HEK293 (cell line): Measurements from ENCODE around the gene CBX5.
A peak's percentile ranks its signal among the peaks of the same experiment; 100 is the strongest.

ENCODE experiments used
- CTCF ChIA-PET: fragments of 350-600 bp; formaldehyde crosslinking; extraction: SDS; loops from one replicate; lab custom pipeline; 2021; ENCODE audit warnings: antibody characterized with exemption; lab: Yijun Ruan, JAX
- POLR2A ChIA-PET: fragments of 300-600 bp; formaldehyde crosslinking; extraction: SDS; loops from one replicate; lab custom pipeline; 2020; ENCODE audit warnings: antibody characterized with exemption, inconsistent platforms; lab: Yijun Ruan, JAX
- H3K27ac ChIP-seq: fragments of 200-500 bp; sonication (Bioruptor generic); 2 replicates; pipeline ENCODE4 v1.5.1; 2014; ENCODE audit warnings: low read depth, low read length, control low read depth, inconsistent platforms; ENCODE audit errors: extremely low read depth
- H3K36me3 ChIP-seq, 2 experiments: fragments of 200-500 bp in 1 of 2; sonication (Bioruptor generic) in 1 of 2; 1 replicate in 1 of 2; 2 replicates in 1 of 2; pipeline ENCODE4 v1.5.1; 2014 to 2017; ENCODE audit warnings: inconsistent platforms in 2 of 2, low read length in 2 of 2; ENCODE audit not compliant: control insufficient read depth in 2 of 2, insufficient read depth in 1 of 2
- H3K4me1 ChIP-seq: fragments of 200-500 bp; sonication (Bioruptor generic); 2 replicates; pipeline ENCODE4 v1.5.1; 2014; ENCODE audit warnings: mild to moderate bottlenecking, low read length, inconsistent platforms; ENCODE audit not compliant: control insufficient read depth, insufficient read depth
- H3K4me3 ChIP-seq: 2 replicates; pipeline ENCODE4 v1.5.1; 2011; ENCODE audit warnings: low read depth, mild to moderate bottlenecking, control low read depth, low read length, moderate library complexity
- H3K9me3 ChIP-seq: fragments of 200-500 bp; sonication (Bioruptor generic); 2 replicates; pipeline ENCODE4 v1.5.1; 2014; ENCODE audit warnings: low read depth, low read length, inconsistent platforms; ENCODE audit not compliant: control insufficient read depth, insufficient read depth
- HIC1 ChIP-seq: fragments of 450-650 bp; formaldehyde crosslinking; IDR thresholded peaks from 2 replicates; pipeline ENCODE4 v1.5.1; 2016; ENCODE audit warnings: missing biosample characterization, missing genetic modification characterization
- IKZF3 ChIP-seq: fragments of 450-650 bp; IDR thresholded peaks from 2 replicates; pipeline ENCODE4 v1.5.0; 2018; ENCODE audit warnings: missing biosample characterization, mild to moderate bottlenecking, missing genetic modification characterization, moderate library complexity
- KLF1 ChIP-seq: fragments of 450-650 bp; formaldehyde crosslinking; IDR thresholded peaks from 2 replicates; pipeline ENCODE4 v1.5.1; 2016; ENCODE audit warnings: missing biosample characterization, missing genetic modification characterization
- KLF8 ChIP-seq: fragments of 450-650 bp; formaldehyde crosslinking; IDR thresholded peaks from 2 replicates; pipeline ENCODE4 v1.5.1; 2016; ENCODE audit warnings: missing biosample characterization, missing genetic modification characterization
- KLF9 ChIP-seq: fragments of 450-650 bp; formaldehyde crosslinking; IDR thresholded peaks from 2 replicates; pipeline ENCODE4 v1.5.1; 2016; ENCODE audit warnings: missing biosample characterization, missing genetic modification characterization, low read depth
- PBX3 ChIP-seq: sonication (generic); formaldehyde crosslinking; IDR thresholded peaks from 2 replicates; pipeline ENCODE4 v1.8.1; 2022; ENCODE audit warnings: mild to moderate bottlenecking, moderate library complexity, missing genetic modification reagents
- SCRT2 ChIP-seq: fragments of 450-650 bp; formaldehyde crosslinking; IDR thresholded peaks from 2 replicates; pipeline ENCODE4 v1.5.1; 2016; ENCODE audit warnings: missing biosample characterization, missing genetic modification characterization
- TCF7L2 ChIP-seq: IDR thresholded peaks from 2 replicates; pipeline ENCODE4 v1.6.1; 2011; ENCODE audit warnings: low read depth, mild to moderate bottlenecking, inconsistent platforms, low read length, moderate library complexity, borderline replicate concordance
- YY2 ChIP-seq: fragments of 450-650 bp; formaldehyde crosslinking; IDR thresholded peaks from 2 replicates; pipeline ENCODE4 v1.5.1; 2016; ENCODE audit warnings: missing biosample characterization, missing genetic modification characterization
- ZBTB10 ChIP-seq: fragments of 450-650 bp; formaldehyde crosslinking; IDR thresholded peaks from 2 replicates; pipeline ENCODE4 v1.5.1; 2016; ENCODE audit warnings: missing biosample characterization, missing genetic modification characterization
- ZBTB7A ChIP-seq: fragments of 450-650 bp; formaldehyde crosslinking; IDR thresholded peaks from 2 replicates; pipeline ENCODE4 v1.5.1; 2016; ENCODE audit warnings: low read depth, missing biosample characterization, missing genetic modification characterization
- ZFP37 ChIP-seq: fragments of 450-650 bp; formaldehyde crosslinking; IDR thresholded peaks from 2 replicates; pipeline ENCODE4 v1.5.1; 2016; ENCODE audit warnings: missing biosample characterization, missing genetic modification characterization
- ZIC2 ChIP-seq: fragments of 450-650 bp; formaldehyde crosslinking; IDR thresholded peaks from 2 replicates; pipeline ENCODE4 v1.5.1; 2016; ENCODE audit warnings: missing biosample characterization, missing genetic modification characterization
- ZNF2 ChIP-seq: fragments of 450-650 bp; formaldehyde crosslinking; IDR thresholded peaks from 2 replicates; pipeline ENCODE4 v1.5.1; 2016; ENCODE audit warnings: missing biosample characterization, missing genetic modification characterization
- ZNF221 ChIP-seq: fragments of 450-650 bp; formaldehyde crosslinking; IDR thresholded peaks from 2 replicates; pipeline ENCODE4 v1.5.1; 2017; ENCODE audit warnings: missing biosample characterization, missing genetic modification characterization, borderline replicate concordance
- ZNF311 ChIP-seq: fragments of 450-650 bp; formaldehyde crosslinking; IDR thresholded peaks from 2 replicates; pipeline ENCODE4 v1.5.1; 2017; ENCODE audit warnings: missing biosample characterization, missing genetic modification characterization, borderline replicate concordance
- ZNF341 ChIP-seq: fragments of 450-650 bp; formaldehyde crosslinking; IDR thresholded peaks from 2 replicates; pipeline ENCODE4; 2016; ENCODE audit warnings: low read depth, missing biosample characterization, missing genetic modification characterization
- ZNF362 ChIP-seq: fragments of 450-650 bp; formaldehyde crosslinking; IDR thresholded peaks from 2 replicates; pipeline ENCODE4 v1.5.1; 2016; ENCODE audit warnings: missing biosample characterization, missing genetic modification characterization
- ZNF561 ChIP-seq: fragments of 450-650 bp; IDR thresholded peaks from 2 replicates; pipeline ENCODE4 v1.5.1; 2018; ENCODE audit warnings: missing biosample characterization, missing genetic modification characterization, borderline replicate concordance
- ZNF621 ChIP-seq: fragments of 450-650 bp; formaldehyde crosslinking; IDR thresholded peaks from 2 replicates; pipeline ENCODE4 v1.5.1; 2017; ENCODE audit warnings: missing biosample characterization, missing genetic modification characterization
- ZNF837 ChIP-seq: fragments of 450-650 bp; formaldehyde crosslinking; IDR thresholded peaks from 2 replicates; pipeline ENCODE4 v1.5.1; 2016; ENCODE audit warnings: missing biosample characterization, missing genetic modification characterization
- ZSCAN23 ChIP-seq: fragments of 450-650 bp; formaldehyde crosslinking; IDR thresholded peaks from 2 replicates; pipeline ENCODE4 v1.5.1; 2016; ENCODE audit warnings: missing biosample characterization, missing genetic modification characterization
- ZXDB ChIP-seq: fragments of 450-650 bp; formaldehyde crosslinking; IDR thresholded peaks from 2 replicates; pipeline ENCODE4 v1.5.1; 2016; ENCODE audit warnings: missing biosample characterization, missing genetic modification characterization

Gene CBX5

GRCh38 chr12:54220092-54220557 is 59.8 kb downstream of the CBX5 start (continued):
- TF ChIP-seq ZBTB7A (tag by site-specific recombination) (peak; percentile 26; the same call in 1 of the 2 replicates), ZNF341 (tag by site-specific recombination) (no peak)

GRCh38 chr12:54217774-54218241 is 62.1 kb downstream of the CBX5 start:
- no peaks in the 10 kb centered on the region for H3K9me3 ChIP-seq
- TF ChIP-seq ZNF221 (tag by site-specific recombination) (no peak), IKZF3 (tag by site-specific recombination) (no peak)
- no peaks in the 10 kb centered on the region for H3K36me3 ChIP-seq
- no peak overlapping the region for H3K27ac ChIP-seq
- no peaks in the 10 kb centered on the region; the same call in 1 of the 2 replicates for H3K4me1 ChIP-seq
- CTCF ChIA-PET = interaction anchor here (0.5 to 7.7 kb wide), 8 partner anchors 10 to 1609 kb away, joined by 3 to 70 read pairs (median 4); no protein-coding TSS in a partner anchor
- POLR2A ChIA-PET = no interaction called here
- H3K4me3 ChIP-seq = no peak overlapping the region

- POLR2A ChIA-PET = interaction anchor here (0.6 to 2.0 kb wide), 3 partner anchors 63 to 185 kb away, joined by 3 to 12 read pairs (median 3); partner anchors contain the start of genes CBX5 and HNRNPA1
- Histone ChIP-seq H3K9me3 (no peaks in the 10 kb centered on the region), H3K36me3 (no peaks in the 10 kb centered on the region), H3K4me1 (no peaks in the 10 kb centered on the region; the same call in 1 of the 2 replicates), H3K4me3 (peak overlapping the region; percentile 24), H3K27ac (peak overlapping the region; percentile 14; the same call in 1 of the 2 replicates)
- CTCF ChIA-PET = interaction anchor here (0.5 to 7.7 kb wide), 38 partner anchors 9 to 1332 kb away, joined by 3 to 87 read pairs (median 5); partner anchors contain the start of genes HOXC10, HOXC13, HOXC5 and HOXC6
- no peak for TF ChIP-seq ZFP37 (tag by site-specific recombination)
- TF ChIP-seq SCRT2 (tag by site-specific recombination) = no peak
- TF ChIP-seq ZNF561 (tag by site-specific recombination) = 0 out of 2 replicates have a peak, but pooled peaks have one; percentile 53
- peak; percentile 40 for TF ChIP-seq ZXDB (tag by site-specific recombination)
- TF ChIP-seq KLF1 (tag by site-specific recombination) = peak; percentile 49
- peak; percentile 88 for TF ChIP-seq KLF8 (tag by site-specific recombination)
- TF ChIP-seq YY2 (tag by site-specific recombination) = no peak
- TF ChIP-seq ZNF311 (tag by site-specific recombination) = no peak
- no peak for TF ChIP-seq TCF7L2
- TF ChIP-seq ZSCAN23 (tag by site-specific recombination) = peak; percentile 65; the same call in 1 of the 2 replicates
- TF ChIP-seq PBX3 (CRISPR knock-in tag) = no peak
- TF ChIP-seq ZIC2 (tag by site-specific recombination) = peak; percentile 26; the same call in 1 of the 2 replicates
- peak; percentile 61; the same call in 1 of the 2 replicates for TF ChIP-seq ZNF2 (tag by site-specific recombination)
- peak; percentile 98 for TF ChIP-seq ZNF362
- TF ChIP-seq ZNF341 (tag by site-specific recombination) = peak; percentile 56; the same call in 1 of the 2 replicates
- TF ChIP-seq ZBTB10 = 0 out of 2 replicates have a peak, but pooled peaks have one; percentile 32
- peak; percentile 72 for TF ChIP-seq KLF9
- TF ChIP-seq ZNF621 (tag by site-specific recombination) = no peak
- no peak for TF ChIP-seq HIC1 (tag by site-specific recombination)
- TF ChIP-seq ZNF837 (tag by site-specific recombination) = no peak
Observed at GRCh38 chr12:54216797-54217661, 62.9 kb downstream of the CBX5 start.
